LNCaP clone FGC (cell line): Measurements from ENCODE around the gene PITRM1.

Source experiments
- DNase-seq: peaks from one replicate; pipeline ENCODE4 v3.0.0-alpha.2; 2011; ENCODE audit warnings: low read depth
- H3K4me3 ChIP-seq: 2 replicates; pipeline ENCODE4 v1.5.1; 2011; ENCODE audit warnings: mild to moderate bottlenecking, low read depth, low read length, control low read depth
- TF ChIP-seq, protein P1 (sequence below): IDR thresholded peaks from 2 replicates; pipeline ENCODE4 v1.5.1; 2012; ENCODE audit warnings: mild to moderate bottlenecking; ENCODE audit not compliant: control insufficient read depth, insufficient read depth; ENCODE audit errors: extremely low read depth

The PITRM1 gene

DNA sequence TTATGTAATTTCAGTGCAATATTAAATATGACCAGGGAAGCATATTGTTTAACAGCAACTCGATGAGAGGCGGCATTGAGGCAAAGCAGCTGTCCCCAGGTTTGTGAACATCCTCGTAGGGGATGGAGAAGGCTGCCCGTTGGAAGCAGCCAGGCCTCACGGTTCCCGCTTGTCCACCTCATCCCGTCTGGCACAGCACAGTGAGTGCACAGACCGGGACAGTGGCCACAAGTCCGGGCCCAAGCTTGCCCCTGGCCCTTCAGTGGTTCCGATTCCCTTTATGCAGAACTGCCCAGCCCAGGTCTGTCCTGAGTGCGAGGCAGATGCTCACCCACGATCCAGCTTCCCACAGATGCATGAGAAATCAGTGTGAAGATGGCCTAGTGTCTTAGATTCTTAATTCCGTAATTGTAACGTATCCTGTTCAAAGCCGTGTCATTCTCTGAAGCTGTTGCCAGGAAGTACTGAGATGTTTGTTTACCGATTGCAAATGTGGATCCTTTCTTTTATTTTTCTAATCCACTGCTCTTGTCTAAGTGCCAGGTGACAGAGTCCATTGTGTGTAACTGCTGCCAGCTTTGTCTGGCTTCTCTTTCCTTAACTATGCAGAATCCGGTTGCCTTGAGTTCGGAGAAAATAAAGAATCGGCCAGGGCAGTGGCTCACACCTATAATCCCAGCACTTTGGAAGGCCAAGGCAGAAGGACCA lies 69.7 kb downstream of the PITRM1 start:
- TF ChIP-seq, protein P1, sequence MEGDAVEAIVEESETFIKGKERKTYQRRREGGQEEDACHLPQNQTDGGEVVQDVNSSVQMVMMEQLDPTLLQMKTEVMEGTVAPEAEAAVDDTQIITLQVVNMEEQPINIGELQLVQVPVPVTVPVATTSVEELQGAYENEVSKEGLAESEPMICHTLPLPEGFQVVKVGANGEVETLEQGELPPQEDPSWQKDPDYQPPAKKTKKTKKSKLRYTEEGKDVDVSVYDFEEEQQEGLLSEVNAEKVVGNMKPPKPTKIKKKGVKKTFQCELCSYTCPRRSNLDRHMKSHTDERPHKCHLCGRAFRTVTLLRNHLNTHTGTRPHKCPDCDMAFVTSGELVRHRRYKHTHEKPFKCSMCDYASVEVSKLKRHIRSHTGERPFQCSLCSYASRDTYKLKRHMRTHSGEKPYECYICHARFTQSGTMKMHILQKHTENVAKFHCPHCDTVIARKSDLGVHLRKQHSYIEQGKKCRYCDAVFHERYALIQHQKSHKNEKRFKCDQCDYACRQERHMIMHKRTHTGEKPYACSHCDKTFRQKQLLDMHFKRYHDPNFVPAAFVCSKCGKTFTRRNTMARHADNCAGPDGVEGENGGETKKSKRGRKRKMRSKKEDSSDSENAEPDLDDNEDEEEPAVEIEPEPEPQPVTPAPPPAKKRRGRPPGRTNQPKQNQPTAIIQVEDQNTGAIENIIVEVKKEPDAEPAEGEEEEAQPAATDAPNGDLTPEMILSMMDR = no peak
- H3K4me3 ChIP-seq = no peak overlapping the region
- DNase-seq = peak; percentile 88

GRCh38 chr10:3100856-3101640 lies 71.5 kb downstream of the PITRM1 start:
- H3K4me3 ChIP-seq = no peak overlapping the region
- TF ChIP-seq, protein P1 = no peak
- DNase-seq = no peak

- no peak for DNase-seq
- TF ChIP-seq, protein P1 = no peak
- no peak overlapping the region for H3K4me3 ChIP-seq
Measured at GRCh38 chr10:3100093-3100792, 72.3 kb downstream of the PITRM1 start.

GRCh38 chr10:3099291-3100092 lies 73.1 kb downstream of the PITRM1 start:
- TF ChIP-seq, protein P1 = no peak
- H3K4me3 ChIP-seq = no peak overlapping the region
- DNase-seq = no peak

DNA sequence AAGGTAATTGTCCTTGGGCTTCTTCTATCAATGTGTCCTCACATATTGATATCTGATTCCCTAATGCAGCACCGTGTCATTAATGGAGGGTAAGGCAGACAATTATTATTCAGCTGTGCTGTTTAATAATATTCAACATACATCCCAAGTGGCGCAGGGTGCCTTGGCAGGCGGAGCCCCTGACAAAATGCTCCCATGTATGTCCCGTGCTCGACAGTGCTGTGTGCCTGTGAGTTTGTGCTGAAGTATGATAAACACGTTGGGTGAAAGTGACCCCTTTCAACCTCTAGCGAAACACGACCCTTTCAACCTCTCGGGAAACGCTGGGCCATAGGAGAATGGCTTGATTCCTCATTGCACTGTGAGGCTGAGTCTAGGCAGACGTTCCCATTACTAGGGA lies 73.9 kb downstream of the PITRM1 start:
- DNase-seq = no peak
- TF ChIP-seq, protein P1 = no peak
- H3K4me3 ChIP-seq = no peak overlapping the region

GRCh38 chr10:3097160-3097559 lies 75.4 kb downstream of the PITRM1 start:
- DNase-seq = no peak
- no peak overlapping the region for H3K4me3 ChIP-seq
- TF ChIP-seq, protein P1 = no peak
